GM19099 (cell line): ENCODE data around the gene CTTNBP2NL.

ENCODE experiments used
- POLR2A ChIP-seq: IDR thresholded peaks from 3 replicates; pipeline ENCODE4 v1.6.1; 2011; ENCODE audit warnings: low read depth; ENCODE audit not compliant: insufficient read length; ENCODE audit errors: extremely low read depth

Gene CTTNBP2NL

GRCh38 chr1:112466078-112466660 lies 70.2 kb downstream of the CTTNBP2NL start:
- TF ChIP-seq POLR2A: no peak

GRCh38 chr1:112470966-112471365 lies 75.0 kb downstream of the CTTNBP2NL start:
- no peak for TF ChIP-seq POLR2A

- no peak for TF ChIP-seq POLR2A
These were observed 76.1 kb downstream of the CTTNBP2NL start for GRCh38 chr1:112472142-112472541.

GRCh38 chr1:112477550-112477949 lies 81.5 kb downstream of the CTTNBP2NL start:
- no peak for TF ChIP-seq POLR2A

- no peak for TF ChIP-seq POLR2A
These were observed 82.3 kb downstream of the CTTNBP2NL start for GRCh38 chr1:112478314-112478713.

GRCh38 chr1:112488141-112488540 lies 92.1 kb downstream of the CTTNBP2NL start:
- no peak for TF ChIP-seq POLR2A

GRCh38 chr1:112492076-112492475 lies 96.1 kb downstream of the CTTNBP2NL start:
- TF ChIP-seq POLR2A: no peak

- TF ChIP-seq POLR2A: no peak
These were observed 97.3 kb downstream of the CTTNBP2NL start for GRCh38 chr1:112493351-112493750.

GRCh38 chr1:112496290-112496689 lies 100.3 kb downstream of the CTTNBP2NL start:
- no peak for TF ChIP-seq POLR2A

GRCh38 chr1:112501810-112502641 lies 106.0 kb downstream of the CTTNBP2NL start:
- TF ChIP-seq POLR2A: no peak

- TF ChIP-seq POLR2A: no peak
These were observed 106.8 kb downstream of the CTTNBP2NL start for GRCh38 chr1:112502826-112503225.

GRCh38 chr1:112504001-112504660 lies 108.1 kb downstream of the CTTNBP2NL start:
- no peak for TF ChIP-seq POLR2A

GRCh38 chr1:112504661-112505399 lies 108.8 kb downstream of the CTTNBP2NL start:
- TF ChIP-seq POLR2A: no peak

- no peak for TF ChIP-seq POLR2A
These were observed 109.4 kb downstream of the CTTNBP2NL start for GRCh38 chr1:112505400-112505785.

GRCh38 chr1:112505878-112506277 lies 109.9 kb downstream of the CTTNBP2NL start:
- TF ChIP-seq POLR2A: no peak
